ENCODE measurements around the gene COCH.

COCH gene

DNA sequence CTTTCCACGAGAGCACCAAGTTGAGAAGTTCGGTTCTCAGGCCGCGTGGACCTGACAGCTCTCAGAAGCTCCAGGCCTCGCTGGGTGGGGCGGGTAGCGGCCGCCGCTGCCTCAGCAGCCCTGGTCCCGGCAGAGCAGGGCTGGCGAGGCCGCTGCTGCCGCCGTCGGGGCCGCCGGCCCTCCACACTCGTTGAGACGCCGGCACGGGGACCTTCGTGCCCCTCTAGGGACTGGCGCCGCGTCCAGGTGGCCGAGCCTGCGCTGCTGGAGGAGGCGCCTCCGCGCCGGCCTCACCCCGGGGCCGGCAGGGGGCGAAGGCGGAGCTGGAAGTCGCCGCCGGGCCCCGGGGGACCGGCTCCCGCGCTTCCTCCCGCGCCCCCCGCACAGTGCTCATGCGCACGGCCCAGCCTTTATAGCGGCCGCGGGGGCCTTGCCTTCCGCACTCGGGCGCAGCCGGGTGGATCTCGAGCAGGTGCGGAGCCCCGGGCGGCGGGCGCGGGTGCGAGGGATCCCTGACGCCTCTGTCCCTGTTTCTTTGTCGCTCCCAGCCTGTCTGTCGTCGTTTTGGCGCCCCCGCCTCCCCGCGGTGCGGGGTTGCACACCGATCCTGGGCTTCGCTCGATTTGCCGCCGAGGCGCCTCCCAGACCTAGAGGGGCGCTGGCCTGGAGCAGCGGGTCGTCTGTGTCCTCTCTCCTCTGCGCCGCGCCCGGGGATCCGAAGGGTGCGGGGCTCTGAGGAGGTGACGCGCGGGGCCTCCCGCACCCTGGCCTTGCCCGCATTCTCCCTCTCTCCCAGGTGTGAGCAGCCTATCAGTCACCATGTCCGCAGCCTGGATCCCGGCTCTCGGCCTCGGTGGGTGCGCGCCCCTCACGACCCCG lies at the start of gene COCH:
Gene COCH (plus strand): TSS at position 440 of the 879 bp plus-strand sequence. CDS start 380 bp downstream, at position 820.
- peak; percentile 46 for DNase-seq (ENCODE audit: low spot score)

DNA sequence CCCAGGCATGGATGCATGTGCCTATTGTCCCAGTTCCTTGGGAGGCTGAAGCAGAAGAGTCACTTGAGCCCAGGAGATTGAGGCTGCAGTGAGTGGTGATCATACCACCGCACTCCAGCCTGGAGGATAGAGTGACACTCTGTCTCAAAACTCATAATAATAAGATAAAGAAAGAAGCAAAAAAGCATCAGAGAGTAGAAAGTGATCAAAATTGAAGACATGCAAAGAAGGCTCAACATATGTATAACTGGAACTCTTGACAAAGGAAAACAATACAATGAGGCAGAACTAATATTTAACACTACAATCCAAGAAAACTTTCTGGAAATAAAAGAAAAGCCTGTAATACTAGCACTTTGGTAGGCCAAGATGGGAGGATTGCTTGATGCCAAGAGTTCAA lies 48.3 kb upstream of the COCH start:
- no peak for DNase-seq (ENCODE audit: low spot score)

DNA sequence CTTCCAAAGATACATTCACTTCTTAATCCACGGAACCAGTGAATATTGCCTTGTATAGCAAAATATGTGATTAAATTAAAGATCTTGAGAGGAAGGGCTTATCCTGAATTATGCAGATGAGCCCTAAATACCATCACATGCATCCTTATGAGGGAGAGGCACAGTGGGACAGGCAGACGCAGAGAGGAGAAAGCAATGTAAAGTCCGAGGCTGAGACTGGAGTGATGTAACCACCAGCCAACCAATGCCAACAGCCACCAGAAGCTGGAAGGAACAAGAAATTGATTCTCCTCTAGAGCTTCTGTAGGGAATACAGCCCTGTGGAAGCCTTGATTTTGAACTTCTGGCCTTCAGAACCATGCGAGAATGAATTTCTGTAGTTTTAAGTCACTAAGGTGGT lies 44.5 kb upstream of the COCH start:
- DNase-seq (ENCODE audit: low spot score): no peak

DNA sequence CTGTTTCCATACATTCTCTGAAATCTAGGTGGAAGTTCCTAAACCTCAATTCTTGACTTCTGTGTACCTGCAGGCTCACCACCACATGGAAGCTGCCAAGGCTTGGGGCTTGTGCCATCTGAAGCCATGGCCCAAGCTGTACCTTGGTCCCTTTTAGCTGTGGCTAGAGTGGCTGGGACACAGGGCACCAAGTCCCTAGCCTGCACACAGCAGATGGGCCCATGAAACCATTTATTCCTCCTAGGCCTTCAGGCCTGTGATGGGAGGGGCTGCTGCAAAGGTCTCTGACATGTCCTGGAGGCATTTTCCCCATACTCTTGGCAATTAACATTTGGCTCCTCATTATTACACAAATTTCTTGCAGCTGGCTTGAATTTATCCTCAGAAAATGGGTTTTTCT lies 40.0 kb upstream of the COCH start:
- DNase-seq (ENCODE audit: low spot score): no peak

DNA sequence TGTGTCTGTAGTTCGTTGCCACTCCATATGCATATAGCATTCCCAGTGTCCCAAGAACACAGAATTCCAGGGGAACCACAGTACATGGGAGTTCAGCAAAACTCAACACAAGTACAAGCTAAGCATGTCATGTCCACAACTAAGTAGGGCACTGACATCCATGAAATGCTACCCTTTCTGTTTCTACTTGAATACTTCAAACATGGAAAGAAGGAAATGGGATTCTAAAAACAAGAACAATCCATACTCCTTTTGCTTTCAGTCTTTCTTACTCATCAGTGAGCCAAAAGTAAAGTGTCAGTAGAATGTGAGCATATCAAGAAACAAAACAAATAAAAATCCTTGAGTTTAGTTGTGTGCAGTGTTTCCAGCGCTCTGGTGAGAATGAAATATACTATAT lies 36.0 kb upstream of the COCH start:
- DNase-seq (ENCODE audit: low spot score): no peak

DNA sequence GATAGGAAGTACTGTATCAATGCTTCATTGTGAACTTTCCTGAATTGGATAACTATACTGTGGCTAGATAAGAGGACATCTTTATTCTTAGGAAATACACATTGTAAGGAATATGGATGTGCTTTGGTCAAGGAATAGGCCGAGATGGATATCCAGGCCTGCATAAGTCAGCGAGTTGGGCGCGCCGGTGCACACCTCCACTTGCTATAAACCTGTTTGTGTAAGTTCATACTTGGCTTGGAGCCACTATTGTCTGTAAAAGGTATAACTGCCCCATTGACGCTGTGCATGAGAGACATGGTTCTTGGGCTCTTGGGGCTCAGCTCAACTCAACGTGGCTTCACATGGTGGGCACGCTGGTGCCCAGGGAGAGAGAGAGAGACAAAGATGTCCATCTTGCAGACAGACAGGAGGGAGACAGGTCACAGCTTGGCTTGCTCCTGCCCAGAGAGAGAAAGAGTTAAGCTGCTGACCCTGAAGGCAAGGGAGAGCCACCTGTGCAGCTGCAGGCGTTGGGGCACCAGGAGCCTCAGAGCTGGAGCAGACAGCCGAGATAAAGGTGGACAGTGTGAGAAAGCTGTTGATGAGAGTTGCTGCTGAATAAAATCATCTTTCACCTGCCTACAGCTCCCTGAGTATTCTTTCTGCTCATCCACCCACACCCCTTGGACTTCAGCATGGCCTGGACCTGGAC lies 34.1 kb upstream of the COCH start:
- no peak for DNase-seq (ENCODE audit: low spot score)

DNA sequence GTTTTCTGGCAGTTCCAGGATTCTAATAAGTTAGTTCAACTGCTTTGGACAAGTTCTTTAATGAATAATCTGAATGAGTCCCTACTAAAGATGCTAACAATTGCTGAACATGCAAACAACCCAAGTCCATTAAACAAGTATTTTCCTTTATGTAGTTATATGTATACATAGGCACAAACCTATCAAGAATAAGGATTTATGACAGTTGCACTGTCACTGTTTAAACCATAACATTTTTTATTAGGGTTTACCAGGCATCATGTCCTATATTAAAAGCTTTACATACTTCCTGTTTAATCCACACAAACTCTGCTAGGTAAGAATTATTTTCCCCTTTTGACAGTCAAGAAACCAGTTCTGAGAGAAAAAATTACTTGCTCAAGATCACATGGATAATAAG lies 31.9 kb upstream of the COCH start:
- no peak for DNase-seq (ENCODE audit: low spot score)

DNA sequence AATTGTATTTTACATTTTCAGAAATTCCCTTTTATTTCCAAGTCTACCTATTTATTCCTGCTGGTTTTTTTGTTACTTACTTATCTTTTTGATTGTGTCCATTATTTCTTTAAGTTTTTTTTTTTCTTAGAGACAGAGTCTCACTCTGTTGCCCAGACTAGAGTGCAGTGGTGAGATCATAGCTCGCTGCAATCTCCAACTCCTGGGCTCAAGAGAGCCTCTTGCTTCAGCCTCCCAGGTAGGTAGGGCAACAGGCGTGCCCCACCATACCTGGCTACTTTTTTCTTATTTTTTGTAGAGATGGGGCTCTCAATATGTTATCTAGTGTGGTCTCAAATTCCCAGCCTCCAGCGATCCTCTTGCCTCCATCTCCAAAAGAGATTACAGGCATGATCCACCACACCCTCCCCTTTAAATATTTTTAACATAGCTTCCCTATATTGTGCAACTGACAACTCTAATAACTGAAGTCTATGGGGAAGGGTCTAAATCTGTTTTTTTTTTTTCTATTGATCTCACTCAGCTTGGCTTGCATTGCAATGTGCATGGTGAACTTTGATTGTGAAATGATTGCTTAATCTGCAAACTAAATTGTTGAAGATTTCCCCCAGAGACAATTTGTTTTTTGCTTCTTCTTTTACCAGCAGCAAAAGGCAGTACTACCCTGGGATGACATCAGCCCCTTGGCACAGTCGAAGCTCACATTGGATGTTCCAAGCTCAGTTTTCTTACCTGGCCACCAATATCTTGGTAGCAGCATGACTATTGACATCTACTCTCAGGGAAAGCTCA lies 25.7 kb upstream of the COCH start:
- DNase-seq (ENCODE audit: low spot score): no peak

DNA sequence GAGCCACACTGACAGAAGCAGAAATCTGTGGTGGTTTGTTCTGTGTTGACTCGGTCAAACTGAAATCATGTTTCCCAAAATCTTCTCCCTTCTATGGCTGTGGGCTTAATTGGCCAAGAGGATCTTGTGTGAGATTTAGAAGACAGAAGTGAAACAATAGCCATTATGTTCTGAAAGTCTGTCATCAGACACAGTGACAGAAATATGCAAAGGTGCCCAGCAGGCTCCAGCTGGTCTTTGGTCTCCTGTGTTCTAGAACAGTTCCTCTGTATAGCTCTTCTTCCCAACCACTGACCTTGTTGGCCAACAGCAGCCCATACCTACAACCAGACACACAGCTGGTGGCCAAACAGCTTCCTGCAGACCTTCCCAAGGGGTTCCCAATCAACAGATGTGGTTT lies 25.0 kb upstream of the COCH start:
- DNase-seq (ENCODE audit: low spot score): no peak

DNA sequence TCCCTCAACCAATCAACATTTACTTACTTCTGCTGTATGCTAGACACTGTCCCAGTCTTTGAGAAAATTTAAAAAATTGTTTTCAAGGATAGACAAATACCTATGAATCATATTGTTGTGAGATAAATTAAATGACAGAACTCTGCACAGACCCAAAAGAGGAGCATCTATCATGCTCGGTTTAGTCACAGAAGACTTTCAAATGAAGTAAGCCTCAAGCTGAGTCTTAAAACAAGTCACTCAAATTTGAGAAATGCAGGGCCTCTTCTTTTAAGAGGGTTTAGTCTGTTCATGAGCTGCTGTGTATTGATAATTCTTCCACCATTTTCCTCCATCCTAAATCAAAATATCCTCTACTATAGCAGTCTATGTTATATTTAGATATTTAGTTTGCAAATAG lies 24.4 kb upstream of the COCH start:
- DNase-seq (ENCODE audit: low spot score): no peak

DNA sequence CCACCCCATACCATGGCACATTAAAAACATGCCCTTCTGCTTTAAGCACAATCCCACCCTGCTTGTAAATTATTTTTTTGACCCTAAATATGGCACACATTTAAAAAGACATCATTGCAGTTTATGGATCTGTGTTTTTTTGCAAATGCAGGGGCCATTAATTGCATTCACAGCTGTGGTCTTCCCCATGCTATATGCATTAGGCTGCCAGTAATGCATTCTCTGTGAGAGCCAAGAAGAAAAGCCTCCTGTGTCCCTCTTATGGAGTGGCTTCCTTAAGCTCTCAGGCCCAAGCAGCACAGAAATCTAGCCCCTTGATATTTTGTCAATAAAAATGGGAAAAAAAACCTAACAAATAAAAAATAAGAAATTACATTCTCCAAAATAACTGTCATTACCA lies 20.4 kb upstream of the COCH start:
- no peak for DNase-seq (ENCODE audit: low spot score)

DNA sequence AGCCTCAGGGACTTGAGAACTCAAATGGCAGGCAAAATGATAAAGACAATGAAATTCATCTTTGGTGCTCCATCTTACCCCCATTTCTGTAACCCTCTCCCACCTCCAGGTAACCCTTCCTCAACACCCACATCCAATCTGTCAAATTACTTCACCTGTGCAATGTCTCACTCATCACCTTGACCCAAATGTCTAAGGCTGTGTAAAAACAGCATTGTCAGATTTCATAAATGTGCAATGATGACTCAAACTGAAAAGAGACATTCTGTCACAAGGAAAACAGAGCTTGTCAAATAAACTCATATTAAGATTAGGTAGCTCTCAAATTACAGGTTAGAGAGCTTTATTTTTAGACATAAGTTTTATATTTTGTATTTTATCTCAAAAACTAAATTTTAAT lies 19.9 kb upstream of the COCH start:
- DNase-seq (ENCODE audit: low spot score): no peak

DNA sequence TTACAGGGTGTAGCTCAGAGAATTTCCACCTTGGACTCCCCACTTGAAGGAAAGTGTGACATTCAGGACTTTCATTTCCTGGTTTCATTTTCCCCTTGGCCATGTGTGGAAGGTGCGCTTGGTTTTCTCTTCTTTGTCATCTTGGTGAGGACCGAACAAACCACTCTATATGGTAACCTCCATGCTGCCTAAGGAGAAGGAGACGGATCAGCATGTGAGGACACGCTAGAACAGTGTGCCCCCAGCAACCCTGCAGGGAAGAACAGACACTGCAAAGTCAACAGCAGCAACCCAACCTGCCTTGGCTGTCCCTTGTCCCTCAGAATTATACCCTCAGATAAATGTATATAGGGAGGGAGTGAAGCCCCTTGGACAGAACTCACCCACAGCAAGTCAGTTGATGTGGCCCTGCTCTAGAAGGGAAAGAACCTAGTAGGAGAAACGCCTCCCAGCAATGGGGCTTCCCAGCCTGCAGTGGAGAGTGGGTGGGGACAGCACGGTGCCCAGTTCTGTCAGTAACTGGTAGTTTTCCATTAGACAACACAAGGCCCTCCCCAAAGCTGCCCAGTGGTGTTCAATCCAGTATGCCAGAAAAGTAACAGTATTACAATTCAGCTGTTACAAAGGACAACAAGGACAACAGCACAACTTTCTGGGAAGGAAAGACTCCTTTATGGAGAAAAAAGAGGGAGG lies 18.9 kb upstream of the COCH start:
- DNase-seq (ENCODE audit: low spot score): no peak

DNA sequence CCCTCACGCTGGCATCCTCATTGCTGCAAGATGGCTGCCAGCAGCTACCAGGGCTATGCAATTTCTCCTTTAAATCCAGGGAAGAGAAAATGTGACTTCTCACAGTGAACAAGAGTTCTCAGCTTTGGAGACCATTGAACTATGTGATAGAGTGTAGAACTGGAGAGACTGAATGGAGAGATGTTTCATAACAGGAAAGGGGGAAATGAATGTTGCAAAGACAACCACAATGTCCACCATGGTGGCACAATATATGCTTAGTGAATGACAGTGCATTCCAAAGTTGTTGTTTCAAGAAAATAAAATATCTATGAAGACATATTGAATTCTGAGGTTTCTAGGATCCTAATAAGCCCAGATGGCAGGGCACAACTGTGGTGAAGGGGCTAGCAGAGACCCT lies 13.2 kb upstream of the COCH start:
- DNase-seq (ENCODE audit: low spot score): no peak

DNA sequence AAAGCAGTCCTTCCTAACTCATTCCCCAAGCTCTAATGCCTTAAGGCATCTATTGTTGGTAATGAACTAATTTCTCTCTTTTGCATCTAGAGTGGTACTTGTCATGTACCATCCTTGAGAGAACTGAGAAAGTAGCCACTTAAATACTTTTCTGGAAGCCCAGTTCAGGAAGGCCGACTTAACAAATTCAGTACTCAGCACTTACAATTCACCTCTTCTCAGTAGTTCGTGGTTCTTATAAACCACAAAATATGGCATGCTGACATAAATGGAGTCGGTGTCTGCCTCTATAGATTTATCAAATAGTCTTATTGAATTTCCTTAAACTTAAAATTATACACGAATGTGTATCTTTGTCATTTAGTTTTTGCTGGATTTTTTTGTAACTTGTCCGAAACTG lies 9.4 kb upstream of the COCH start:
- DNase-seq (ENCODE audit: low spot score): no peak

DNA sequence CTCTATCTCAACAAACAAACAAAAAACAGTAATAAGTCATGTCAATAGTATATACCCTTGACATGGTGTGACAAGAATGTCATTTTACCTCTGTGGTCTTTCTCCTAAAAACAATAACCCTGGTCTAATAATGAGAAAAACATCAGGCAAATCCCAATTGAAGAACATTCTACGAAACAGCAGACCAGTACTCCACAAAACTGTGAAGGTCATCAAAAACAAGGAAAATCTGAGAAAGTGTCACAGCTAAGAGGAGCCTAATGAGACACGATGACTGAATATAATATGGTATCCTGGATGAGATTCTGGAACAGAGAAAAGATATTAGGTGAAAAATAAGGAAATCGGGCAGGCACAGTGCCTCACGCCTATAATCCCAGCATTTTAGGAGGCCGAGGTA lies 5.6 kb upstream of the COCH start:
- DNase-seq (ENCODE audit: low spot score): no peak

DNA sequence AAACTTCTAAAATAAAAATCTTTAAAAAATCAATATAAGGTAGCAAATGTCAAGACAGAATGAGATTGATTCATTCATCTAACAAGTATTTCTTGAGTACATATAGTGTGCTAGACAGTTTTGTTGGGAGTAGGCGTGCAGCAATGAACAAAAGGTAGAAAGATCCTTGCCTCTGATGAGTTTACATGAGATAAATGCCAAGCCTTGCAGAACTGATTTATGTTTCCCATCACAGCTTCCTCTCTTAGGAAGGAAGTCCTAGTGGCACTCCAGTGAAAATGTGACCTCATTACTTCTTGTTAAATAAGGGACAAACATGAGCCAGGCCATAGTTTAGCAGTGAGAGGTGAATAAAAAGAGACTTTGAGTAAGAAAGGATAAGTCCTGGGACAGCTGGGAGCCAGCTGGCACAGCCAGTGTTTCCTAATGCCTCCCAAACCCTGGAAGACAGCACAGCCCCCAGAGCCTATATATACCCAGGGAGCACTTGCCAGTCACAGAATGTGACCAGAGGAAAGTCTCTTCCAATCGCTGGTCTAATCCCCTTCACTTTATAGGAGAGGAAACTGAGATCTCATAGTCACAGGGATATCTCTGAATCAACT lies 4.7 kb upstream of the COCH start:
- no peak for DNase-seq (ENCODE audit: low spot score)

DNA sequence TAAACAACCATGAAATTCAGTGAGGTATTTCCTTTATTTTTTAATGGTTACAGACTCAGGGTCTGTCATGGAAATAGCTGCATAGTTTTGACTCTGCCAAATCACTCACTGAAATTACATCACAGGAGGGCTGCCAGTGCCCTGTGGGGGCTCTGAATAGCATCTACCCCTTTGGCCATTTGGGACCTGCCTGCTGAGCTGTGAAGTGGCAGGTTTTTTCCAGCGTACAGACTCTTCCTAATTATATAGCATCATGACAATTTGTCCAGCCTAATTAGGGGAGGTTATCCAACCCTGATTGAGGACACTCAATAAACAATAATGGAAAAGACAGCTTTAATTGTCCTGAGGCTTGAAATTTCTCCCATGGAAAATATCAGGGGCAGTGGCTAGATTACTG lies 1.8 kb upstream of the COCH start:
- no peak for DNase-seq (ENCODE audit: low spot score)

DNA sequence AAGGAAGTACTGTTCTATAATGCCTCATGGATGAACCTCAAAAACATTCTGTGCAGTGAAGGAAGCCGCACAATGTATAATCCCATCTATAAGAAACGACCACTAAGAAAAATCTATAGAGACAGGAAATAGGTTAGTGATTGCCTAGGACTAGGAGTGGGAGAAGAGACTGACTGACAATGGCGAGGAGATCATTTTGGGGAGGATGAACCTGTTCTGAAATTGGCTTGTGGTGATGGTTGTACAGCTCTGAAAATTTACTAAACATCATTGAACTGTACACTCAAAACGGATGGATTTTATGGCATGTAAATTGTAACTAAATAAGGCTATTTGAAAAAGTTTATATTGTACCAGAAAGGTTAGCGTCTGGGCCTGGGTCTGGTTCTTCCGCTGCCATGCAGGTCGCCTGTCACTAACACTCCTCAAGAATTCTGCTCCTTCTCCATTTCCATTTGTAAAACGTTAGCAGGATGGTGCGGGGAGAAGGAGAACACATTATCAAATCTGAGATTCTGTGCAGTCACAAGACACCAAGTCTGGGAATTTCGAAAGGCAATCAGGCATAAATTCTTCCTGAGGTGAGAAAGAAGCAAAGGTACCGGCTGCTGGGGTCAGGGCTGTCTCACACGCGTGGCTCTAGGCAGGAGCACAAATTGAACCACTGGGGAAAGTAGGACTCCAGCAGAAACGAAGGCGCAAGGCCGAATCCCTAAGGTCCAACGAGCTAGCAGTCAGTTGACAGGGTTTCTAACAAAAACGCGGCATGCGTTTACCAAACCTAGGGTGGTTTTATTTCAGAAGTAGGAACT lies 845 bp upstream of the COCH start:
- no peak for DNase-seq (ENCODE audit: low spot score)

DNA sequence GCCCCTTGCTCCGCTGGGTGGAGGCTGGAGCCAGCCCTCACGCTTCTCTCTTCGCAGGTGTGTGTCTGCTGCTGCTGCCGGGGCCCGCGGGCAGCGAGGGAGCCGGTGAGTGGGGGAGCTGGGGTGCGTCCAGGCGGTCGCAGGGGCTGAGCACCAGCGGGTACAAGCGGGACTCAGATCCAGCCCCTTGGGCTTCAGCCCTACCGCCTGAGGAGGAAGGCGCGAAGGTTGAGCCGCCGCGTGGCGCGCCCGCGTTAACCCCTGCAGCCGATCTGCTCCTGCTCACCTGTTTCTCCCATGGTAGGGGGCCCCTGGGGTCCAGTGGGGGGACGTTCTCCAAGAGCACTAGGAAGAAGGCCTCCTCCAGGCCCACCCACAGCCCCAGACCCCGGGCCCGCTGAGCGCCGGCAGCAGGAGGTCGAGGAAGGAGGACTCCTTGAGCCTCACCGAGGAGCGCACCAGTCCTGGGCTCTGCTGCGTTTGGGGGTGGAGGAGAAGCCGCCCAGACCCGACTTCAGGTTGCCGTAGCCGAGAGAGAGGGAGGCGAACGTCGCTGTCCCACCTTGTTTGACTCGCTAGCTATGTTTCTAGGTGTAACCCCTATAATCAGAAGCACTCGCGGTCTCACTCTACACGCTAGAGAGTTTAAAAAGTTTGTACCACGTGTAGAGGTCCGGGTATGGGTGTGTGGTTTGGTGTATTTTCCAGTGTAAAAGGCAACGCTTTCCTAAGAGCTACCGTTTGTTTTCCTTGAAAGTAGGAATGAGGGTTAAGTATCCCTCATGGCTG lies 834 bp downstream of the COCH start:
- DNase-seq (ENCODE audit: low spot score): no peak

Data from AG20443 (cell line).